H1 (cell line): ENCODE results near the gene TET2. TPM values are rescaled to one million over a fixed set of nuclear protein-coding genes. Genes with fewer than 3 reads are reported as not detected.

Experiments used
- CBX5 ChIP-seq: fragments of 300-800, 300-1000 bp; sonication (generic); IDR thresholded peaks from 2 replicates; pipeline ENCODE4 v1.7.1; 2016; ENCODE audit warnings: antibody characterized with exemption, low read length, low read depth
- CHD2 ChIP-seq: IDR thresholded peaks from 2 replicates; pipeline ENCODE4 v1.6.1; 2012; ENCODE audit warnings: low read length, improper control_type of control experiment
- E2F6 ChIP-seq: IDR thresholded peaks from 2 replicates; pipeline ENCODE4 v1.6.1; 2012; ENCODE audit warnings: inconsistent platforms
- GABPA ChIP-seq: IDR thresholded peaks from 2 replicates; pipeline ENCODE4 v1.6.1; 2011; ENCODE audit warnings: mild to moderate bottlenecking, low read length, moderate library complexity, borderline replicate concordance; ENCODE audit not compliant: insufficient read depth
- KDM1A ChIP-seq: fragments of 200-600, 300-600 bp; sonication (generic); IDR thresholded peaks from 2 replicates; pipeline ENCODE4 v1.7.1; 2016; ENCODE audit warnings: mild to moderate bottlenecking, low read length, borderline replicate concordance
- PHF8 ChIP-seq: fragments of 200-600 bp; sonication (generic); conservative IDR thresholded peaks from 2 replicates; pipeline ENCODE4 v1.7.1; 2012; ENCODE audit warnings: low read depth, mild to moderate bottlenecking, inconsistent platforms, low read length, moderate library complexity
- POLR2AphosphoS5 ChIP-seq: IDR thresholded peaks from 2 replicates; pipeline ENCODE4 v1.6.1; 2011; ENCODE audit warnings: low read depth, low read length
- SP1 ChIP-seq: IDR thresholded peaks from 2 replicates; pipeline ENCODE4 v1.6.1; 2011; ENCODE audit warnings: low read depth, low read length
- TAF7 ChIP-seq: optimal IDR thresholded peaks from 2 replicates; pipeline ENCODE3; 2011; ENCODE audit warnings: low read depth, mild to moderate bottlenecking, inconsistent platforms, low read length, moderate library complexity, borderline replicate concordance
- TCF12 ChIP-seq: IDR thresholded peaks from 2 replicates; pipeline ENCODE4 v1.6.1; 2011; ENCODE audit warnings: low read depth, mild to moderate bottlenecking, low read length
- ZNF274 ChIP-seq: IDR thresholded peaks from 2 replicates; pipeline ENCODE4 v1.7.0; 2012; ENCODE audit warnings: low read length, borderline replicate concordance; ENCODE audit errors: extremely low read depth
- polyA plus RNA-seq, 7 experiments: library from polyadenylated mRNA; depleted of rRNA in 3 of 7; stranded (reverse) in 5 of 7; unstranded in 2 of 7; fragments of >200 nt in 5 of 7; fragments of 200-250 nt in 2 of 7; gene quantifications; 1 replicate in 5 of 7; 2 replicates in 1 of 7; 4 replicates in 1 of 7; pipeline versions ENCODE4 v1.2.1 to v1.2.3, GENCODE V29; 2011 to 2013; ENCODE audit warnings: missing spikeins in 2 of 7, mixed read lengths in 2 of 7
- total RNA-seq: library from RNA; stranded (reverse); fragmentation: NEBNext Ultra II Directional; extraction: Animal tissue kit (Norgen Biotek cat#: 25700); gene quantifications from 2 replicates; pipeline ENCODE4 v1.2.1, GENCODE V29; 2021
- TF ChIP-seq, protein P1 (sequence below): fragments of 300-600 bp; sonication (generic); IDR thresholded peaks from 2 replicates; pipeline ENCODE4 v1.7.1; 2012; ENCODE audit warnings: low read length, moderate library complexity, mild to moderate bottlenecking, inconsistent platforms; ENCODE audit not compliant: insufficient replicate concordance

The TET2 gene
- total and polyA plus RNA-seq, 2 of the 8 experiments (the other 6 are each of a cell fraction or from before 2014, with no cell fraction given): 1.0 to 2.6 TPM

GRCh38 chr4:105139646-105140045 is 7.0 kb upstream of the TET2 start (continued):
- TF ChIP-seq, protein P1, sequence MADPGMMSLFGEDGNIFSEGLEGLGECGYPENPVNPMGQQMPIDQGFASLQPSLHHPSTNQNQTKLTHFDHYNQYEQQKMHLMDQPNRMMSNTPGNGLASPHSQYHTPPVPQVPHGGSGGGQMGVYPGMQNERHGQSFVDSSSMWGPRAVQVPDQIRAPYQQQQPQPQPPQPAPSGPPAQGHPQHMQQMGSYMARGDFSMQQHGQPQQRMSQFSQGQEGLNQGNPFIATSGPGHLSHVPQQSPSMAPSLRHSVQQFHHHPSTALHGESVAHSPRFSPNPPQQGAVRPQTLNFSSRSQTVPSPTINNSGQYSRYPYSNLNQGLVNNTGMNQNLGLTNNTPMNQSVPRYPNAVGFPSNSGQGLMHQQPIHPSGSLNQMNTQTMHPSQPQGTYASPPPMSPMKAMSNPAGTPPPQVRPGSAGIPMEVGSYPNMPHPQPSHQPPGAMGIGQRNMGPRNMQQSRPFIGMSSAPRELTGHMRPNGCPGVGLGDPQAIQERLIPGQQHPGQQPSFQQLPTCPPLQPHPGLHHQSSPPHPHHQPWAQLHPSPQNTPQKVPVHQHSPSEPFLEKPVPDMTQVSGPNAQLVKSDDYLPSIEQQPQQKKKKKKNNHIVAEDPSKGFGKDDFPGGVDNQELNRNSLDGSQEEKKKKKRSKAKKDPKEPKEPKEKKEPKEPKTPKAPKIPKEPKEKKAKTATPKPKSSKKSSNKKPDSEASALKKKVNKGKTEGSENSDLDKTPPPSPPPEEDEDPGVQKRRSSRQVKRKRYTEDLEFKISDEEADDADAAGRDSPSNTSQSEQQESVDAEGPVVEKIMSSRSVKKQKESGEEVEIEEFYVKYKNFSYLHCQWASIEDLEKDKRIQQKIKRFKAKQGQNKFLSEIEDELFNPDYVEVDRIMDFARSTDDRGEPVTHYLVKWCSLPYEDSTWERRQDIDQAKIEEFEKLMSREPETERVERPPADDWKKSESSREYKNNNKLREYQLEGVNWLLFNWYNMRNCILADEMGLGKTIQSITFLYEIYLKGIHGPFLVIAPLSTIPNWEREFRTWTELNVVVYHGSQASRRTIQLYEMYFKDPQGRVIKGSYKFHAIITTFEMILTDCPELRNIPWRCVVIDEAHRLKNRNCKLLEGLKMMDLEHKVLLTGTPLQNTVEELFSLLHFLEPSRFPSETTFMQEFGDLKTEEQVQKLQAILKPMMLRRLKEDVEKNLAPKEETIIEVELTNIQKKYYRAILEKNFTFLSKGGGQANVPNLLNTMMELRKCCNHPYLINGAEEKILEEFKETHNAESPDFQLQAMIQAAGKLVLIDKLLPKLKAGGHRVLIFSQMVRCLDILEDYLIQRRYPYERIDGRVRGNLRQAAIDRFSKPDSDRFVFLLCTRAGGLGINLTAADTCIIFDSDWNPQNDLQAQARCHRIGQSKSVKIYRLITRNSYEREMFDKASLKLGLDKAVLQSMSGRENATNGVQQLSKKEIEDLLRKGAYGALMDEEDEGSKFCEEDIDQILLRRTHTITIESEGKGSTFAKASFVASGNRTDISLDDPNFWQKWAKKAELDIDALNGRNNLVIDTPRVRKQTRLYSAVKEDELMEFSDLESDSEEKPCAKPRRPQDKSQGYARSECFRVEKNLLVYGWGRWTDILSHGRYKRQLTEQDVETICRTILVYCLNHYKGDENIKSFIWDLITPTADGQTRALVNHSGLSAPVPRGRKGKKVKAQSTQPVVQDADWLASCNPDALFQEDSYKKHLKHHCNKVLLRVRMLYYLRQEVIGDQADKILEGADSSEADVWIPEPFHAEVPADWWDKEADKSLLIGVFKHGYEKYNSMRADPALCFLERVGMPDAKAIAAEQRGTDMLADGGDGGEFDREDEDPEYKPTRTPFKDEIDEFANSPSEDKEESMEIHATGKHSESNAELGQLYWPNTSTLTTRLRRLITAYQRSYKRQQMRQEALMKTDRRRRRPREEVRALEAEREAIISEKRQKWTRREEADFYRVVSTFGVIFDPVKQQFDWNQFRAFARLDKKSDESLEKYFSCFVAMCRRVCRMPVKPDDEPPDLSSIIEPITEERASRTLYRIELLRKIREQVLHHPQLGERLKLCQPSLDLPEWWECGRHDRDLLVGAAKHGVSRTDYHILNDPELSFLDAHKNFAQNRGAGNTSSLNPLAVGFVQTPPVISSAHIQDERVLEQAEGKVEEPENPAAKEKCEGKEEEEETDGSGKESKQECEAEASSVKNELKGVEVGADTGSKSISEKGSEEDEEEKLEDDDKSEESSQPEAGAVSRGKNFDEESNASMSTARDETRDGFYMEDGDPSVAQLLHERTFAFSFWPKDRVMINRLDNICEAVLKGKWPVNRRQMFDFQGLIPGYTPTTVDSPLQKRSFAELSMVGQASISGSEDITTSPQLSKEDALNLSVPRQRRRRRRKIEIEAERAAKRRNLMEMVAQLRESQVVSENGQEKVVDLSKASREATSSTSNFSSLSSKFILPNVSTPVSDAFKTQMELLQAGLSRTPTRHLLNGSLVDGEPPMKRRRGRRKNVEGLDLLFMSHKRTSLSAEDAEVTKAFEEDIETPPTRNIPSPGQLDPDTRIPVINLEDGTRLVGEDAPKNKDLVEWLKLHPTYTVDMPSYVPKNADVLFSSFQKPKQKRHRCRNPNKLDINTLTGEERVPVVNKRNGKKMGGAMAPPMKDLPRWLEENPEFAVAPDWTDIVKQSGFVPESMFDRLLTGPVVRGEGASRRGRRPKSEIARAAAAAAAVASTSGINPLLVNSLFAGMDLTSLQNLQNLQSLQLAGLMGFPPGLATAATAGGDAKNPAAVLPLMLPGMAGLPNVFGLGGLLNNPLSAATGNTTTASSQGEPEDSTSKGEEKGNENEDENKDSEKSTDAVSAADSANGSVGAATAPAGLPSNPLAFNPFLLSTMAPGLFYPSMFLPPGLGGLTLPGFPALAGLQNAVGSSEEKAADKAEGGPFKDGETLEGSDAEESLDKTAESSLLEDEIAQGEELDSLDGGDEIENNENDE: no peak
- TF ChIP-seq POLR2AphosphoS5 (no peak), KDM1A (no peak), SP1 (no peak), GABPA (no peak), E2F6 (no peak), ZNF274 (no peak), CHD2 (no peak), PHF8 (no peak), TAF7 (no peak), CBX5 (no peak), TCF12 (no peak)
